ENCODE results near the gene PPP2R3B. TPM values are rescaled to one million over a fixed set of nuclear protein-coding genes. Genes with fewer than 3 reads are reported as not detected.
"Not testable (repeated sequence)": the region's sequence is repeated elsewhere in the genome, so short reads cannot be mapped to it uniquely, and the experiment has no call there.

Gene PPP2R3B
- total RNA-seq, 4 donors from 2014 or later = 37.6 to 106 (median 46.6) TPM

- intact Hi-C loops (cut with DNase I; ENCODE audit: low total_unique reads) = no loop called here
- H3K4me3 ChIP-seq (ENCODE audit: low read depth, poor library complexity, severe bottlenecking) = no peak overlapping the region
- no peak for DNase-seq (ENCODE audit: low spot score in 2 of 2)
- TF ChIP-seq POLR2A (IDR thresholded peaks at IDR 0.05) (no peak), CTCF (IDR thresholded peaks at IDR 0.05) (no peak)
- 95% methylated on average over 29 to 39 of the region's 39 CpGs for WGBS, 2 donors
These were observed 32.9 kb downstream of the PPP2R3B start for GRCh38 chrX:353566-354535.

DNA sequence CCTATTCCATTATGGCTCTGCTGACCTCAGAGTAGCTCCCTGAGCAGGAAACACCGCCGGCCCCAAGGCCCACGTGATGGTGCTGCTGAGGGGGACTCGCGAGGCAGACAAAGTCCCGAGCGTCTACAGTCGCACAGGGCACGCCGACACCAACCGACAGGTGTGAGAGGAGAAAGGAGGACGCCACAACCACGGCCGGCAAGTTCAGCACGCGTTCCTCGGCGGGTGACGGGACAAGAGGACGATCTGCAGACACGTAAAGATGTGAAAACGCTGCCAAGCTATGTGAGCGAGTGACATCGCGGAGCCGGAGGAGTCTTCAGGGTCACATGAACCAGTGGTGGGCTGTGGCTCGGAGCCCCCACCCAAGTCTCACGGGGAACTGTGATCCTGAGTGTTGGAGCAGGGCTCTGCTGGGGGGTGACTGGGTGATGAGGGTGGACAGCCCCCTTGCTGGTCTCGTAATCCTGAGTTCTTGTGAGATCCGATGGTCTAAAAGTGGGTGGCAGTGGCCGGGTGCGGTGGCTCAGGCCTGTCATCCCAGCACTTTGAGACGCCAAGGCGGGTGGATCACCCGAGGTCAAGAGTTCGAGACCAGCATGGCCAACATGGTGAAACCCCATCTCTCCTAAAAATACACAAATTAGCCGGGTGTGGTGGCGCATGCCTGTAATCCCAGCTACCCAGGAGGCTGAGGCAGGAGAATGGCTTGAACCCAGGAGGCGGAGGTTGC lies 34.0 kb downstream of the PPP2R3B start:
- intact Hi-C loops (cut with DNase I; ENCODE audit: low total_unique reads) = no loop called here
- no peak overlapping the region for H3K4me3 ChIP-seq (ENCODE audit: low read depth, poor library complexity, severe bottlenecking)
- TF ChIP-seq CTCF (IDR thresholded peaks at IDR 0.05) (no peak), POLR2A (IDR thresholded peaks at IDR 0.05) (no peak)
- WGBS, 2 donors = 96 to 97% methylated on average over 39 of the region's 39 CpGs
- no peak for DNase-seq (ENCODE audit: low spot score in 2 of 2)

GRCh38 chrX:352181-352580 lies 34.5 kb downstream of the PPP2R3B start:
- intact Hi-C loops (cut with DNase I; ENCODE audit: low total_unique reads) = no loop called here
- no peak overlapping the region for H3K4me3 ChIP-seq (ENCODE audit: low read depth, poor library complexity, severe bottlenecking)
- TF ChIP-seq CTCF (IDR thresholded peaks at IDR 0.05) (no peak), POLR2A (IDR thresholded peaks at IDR 0.05) (no peak)
- no peak for DNase-seq (ENCODE audit: low spot score in 2 of 2)
- 93 to 95% methylated on average over 27 of the region's 27 CpGs for WGBS, 2 donors

DNA sequence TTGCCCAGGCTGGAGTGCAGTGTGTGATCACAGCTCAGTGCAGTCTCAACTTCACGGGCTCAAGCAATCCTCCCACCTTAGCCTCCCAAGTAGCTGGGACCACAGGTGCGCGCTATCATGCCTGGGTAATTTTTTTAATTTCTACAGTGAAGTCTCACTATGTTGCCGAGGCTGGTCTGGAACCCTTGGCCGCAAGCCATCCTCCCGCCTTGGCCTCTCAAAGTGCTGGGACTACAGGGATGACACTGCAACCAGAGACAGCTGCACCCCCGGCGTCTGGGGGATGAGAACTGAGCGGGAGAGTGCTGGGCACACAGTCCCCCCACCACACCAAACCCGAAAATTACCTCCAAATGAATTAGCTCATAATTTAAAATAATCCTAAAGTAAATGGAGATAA lies 35.0 kb downstream of the PPP2R3B start:
- no peak for TF ChIP-seq CTCF (IDR thresholded peaks at IDR 0.05)
- no peak for DNase-seq (ENCODE audit: low spot score in 2 of 2)
- intact Hi-C loops (cut with DNase I; ENCODE audit: low total_unique reads) = no loop called here
- 94 to 95% methylated on average over 10 of the region's 10 CpGs for WGBS, 2 donors
- no peak overlapping the region for H3K4me3 ChIP-seq (ENCODE audit: low read depth, poor library complexity, severe bottlenecking)

GRCh38 chrX:351324-351641 lies 35.4 kb downstream of the PPP2R3B start:
- DNase-seq (ENCODE audit: low spot score in 2 of 2); intact Hi-C loops (cut with DNase I; ENCODE audit: low total_unique reads); H3K4me3 ChIP-seq (ENCODE audit: low read depth, poor library complexity, severe bottlenecking): not testable (repeated sequence)
- WGBS, 2 donors = 89 to 95% methylated on average over 7 to 13 of the region's 13 CpGs

DNA sequence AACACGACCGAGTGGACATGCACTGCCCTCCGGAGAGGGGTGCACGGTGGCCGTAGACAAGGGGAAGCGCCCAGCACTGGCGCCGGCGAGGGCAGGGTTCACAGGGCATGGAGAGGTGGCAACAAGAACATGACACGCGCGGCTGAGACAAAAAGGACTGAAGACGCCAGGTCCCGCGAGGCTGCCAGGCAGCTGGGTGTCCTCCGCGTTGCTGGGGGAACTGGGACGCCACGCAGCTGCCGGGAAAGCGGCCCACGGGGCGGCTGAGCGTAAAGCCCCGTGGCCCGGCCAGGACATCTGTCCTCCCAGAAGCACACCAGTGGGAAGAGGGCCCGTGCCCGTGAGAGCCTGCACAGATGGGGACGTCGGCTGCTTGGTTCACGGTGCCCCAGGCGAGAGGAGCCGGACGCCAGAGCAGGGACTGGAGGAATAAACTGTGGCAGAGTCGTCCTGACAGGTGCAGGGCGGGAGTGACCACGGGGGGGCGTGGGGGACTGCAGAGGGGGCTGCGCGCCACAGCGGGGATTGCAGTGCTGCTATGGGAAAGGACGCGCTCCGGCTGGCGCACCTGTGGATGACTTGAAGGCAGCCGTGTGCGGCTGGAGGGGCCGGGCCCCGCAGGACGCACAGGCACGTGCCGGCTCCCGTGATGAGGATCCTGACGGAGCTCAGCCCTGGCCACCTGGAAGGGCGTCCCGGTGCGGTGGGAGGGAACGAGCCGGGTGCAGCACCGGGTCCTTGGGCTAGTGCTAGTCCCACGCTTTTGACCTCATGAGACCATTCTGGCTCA lies 36.0 kb downstream of the PPP2R3B start:
- no peak for DNase-seq (ENCODE audit: low spot score in 2 of 2)
- intact Hi-C loops (cut with DNase I; ENCODE audit: low total_unique reads) = no loop called here
- TF ChIP-seq CTCF (IDR thresholded peaks at IDR 0.05) (no peak), POLR2A (IDR thresholded peaks at IDR 0.05) (no peak)
- no peak overlapping the region for H3K4me3 ChIP-seq (ENCODE audit: low read depth, poor library complexity, severe bottlenecking)
- 94 to 95% methylated on average over 52 to 53 of the region's 61 CpGs for WGBS, 2 donors
